Natural killer cell treated with Interleukin-12 subunit alpha and Interleukin-12 subunit beta and Interleukin-15 and Interleukin-18, amount 100 ng/mL, for 72 hours (primary cell): ENCODE results near the gene VGF. TPM values are rescaled to one million over a fixed set of nuclear protein-coding genes. Genes with fewer than 3 reads are reported as not detected.
"Not testable (repeated sequence)": the region's sequence is repeated elsewhere in the genome, so short reads cannot be mapped to it uniquely, and the experiment has no call there.

Experiments used
- ATAC-seq, 2 donors: fragments of 150-1000 bp; cut with Tn5 transposase in 1 of 2; sonication (Bioruptor Pico), chemical (Tn5 transposase) in 1 of 2; 2 replicates each; pipeline ENCODE4 v1.10.0; 2021
- DNase-seq: peaks from one replicate; pipeline ENCODE4 v3.0.0; 2022; ENCODE audit warnings: low spot score
- H3K27ac Mint-ChIP-seq, 2 donors: 1 replicate in 1 of 2; 2 replicates in 1 of 2; pipeline ENCODE4 v1.8.0; 2022; ENCODE audit warnings: mixed read lengths in 2 of 2, mild to moderate bottlenecking in 1 of 2, moderate library complexity in 1 of 2
- H3K27me3 Mint-ChIP-seq, 2 donors: 1 replicate in 1 of 2; 2 replicates in 1 of 2; pipeline ENCODE4 v1.8.0; 2022; ENCODE audit warnings: mixed read lengths in 2 of 2
- H3K36me3 Mint-ChIP-seq: one replicate; pipeline ENCODE4 v1.8.0; 2022; ENCODE audit warnings: mixed read lengths
- H3K4me1 Mint-ChIP-seq, 2 donors: 1 replicate in 1 of 2; 2 replicates in 1 of 2; pipeline ENCODE4 v1.8.0; 2022; ENCODE audit warnings: low read depth in 2 of 2, mixed read lengths in 2 of 2, mild to moderate bottlenecking in 1 of 2
- H3K4me3 Mint-ChIP-seq: one replicate; pipeline ENCODE4 v1.8.0; 2022; ENCODE audit warnings: mixed read lengths
- H3K9me3 Mint-ChIP-seq: 2 replicates; pipeline ENCODE4 v1.8.0; 2022; ENCODE audit warnings: mixed read lengths
- total RNA-seq, 2 donors: library from RNA; stranded (reverse); gene quantifications; one replicate each; pipeline ENCODE4 v1.2.3, GENCODE V29; 2022

VGF gene
- total RNA-seq: under 1 TPM in 1 of 2 donors, not detected in 1; 0.31 TPM

- peaks cover 39 to 48% of the 10 kb centered on the region in 2 donors for H3K27me3 Mint-ChIP-seq
These were observed at the start of gene VGF for GRCh38 chr7:101165075-101165957. TSS of gene VGF (minus strand) at chr7:101165569. CDS start at chr7:101164843, 726 bp downstream.

GRCh38 chr7:101212014-101212413 lies 46.6 kb upstream of the VGF start:
- no peak for ATAC-seq
- Mint-ChIP-seq H3K27ac (no peak overlapping the region), H3K4me1 (peaks cover 12% of the 10 kb centered on the region in 2 donors), H3K9me3 (no peaks in the 10 kb centered on the region), H3K36me3 (no peaks in the 10 kb centered on the region), H3K27me3 (no peaks in the 10 kb centered on the region), H3K4me3 (no peak overlapping the region)
- DNase-seq: no peak

More at GRCh38 chr7:101165075-101165957, at the start of gene VGF:
- no peaks in the 10 kb centered on the region for H3K9me3 Mint-ChIP-seq
- DNase-seq (peak; percentile 95), ATAC-seq (peak; percentile 89 to 95)
- H3K4me3 Mint-ChIP-seq: peak within 1 kb of the TSS; percentile 76
- H3K4me1 Mint-ChIP-seq: peaks cover 32 to 36% of the 10 kb centered on the region in 2 donors
- no peaks in the 10 kb centered on the region for H3K36me3 Mint-ChIP-seq
- peak within 1 kb of the TSS in 1 of 2 donors; percentile 74 for H3K27ac Mint-ChIP-seq

- Mint-ChIP-seq H3K4me3 (no peak overlapping the region), H3K36me3 (no peaks in the 10 kb centered on the region), H3K27ac (no peak overlapping the region), H3K4me1 (peaks cover 8 to 9% of the 10 kb centered on the region in 2 donors), H3K27me3 (no peaks in the 10 kb centered on the region), H3K9me3 (no peaks in the 10 kb centered on the region)
- DNase-seq: no peak
- ATAC-seq: no peak
These were observed 46.1 kb upstream of the VGF start for GRCh38 chr7:101211501-101211900.

- H3K27me3 Mint-ChIP-seq: no peaks in the 10 kb centered on the region
- H3K4me3 Mint-ChIP-seq: no peak overlapping the region
- no peak overlapping the region for H3K27ac Mint-ChIP-seq
- no peaks in the 10 kb centered on the region for H3K4me1 Mint-ChIP-seq
- H3K36me3 Mint-ChIP-seq: no peaks in the 10 kb centered on the region
- DNase-seq (no peak), ATAC-seq (no peak)
- no peaks in the 10 kb centered on the region for H3K9me3 Mint-ChIP-seq
These were observed 44.8 kb upstream of the VGF start for GRCh38 chr7:101210143-101210542.

GRCh38 chr7:101208794-101209193 lies 43.4 kb upstream of the VGF start:
- no peaks in the 10 kb centered on the region for H3K36me3 Mint-ChIP-seq
- H3K9me3 Mint-ChIP-seq: no peaks in the 10 kb centered on the region
- no peak for DNase-seq
- H3K27me3 Mint-ChIP-seq: peaks cover under 1 to 4% of the 10 kb centered on the region in 2 donors
- peaks cover 0 to 3% of the 10 kb centered on the region in 2 donors for H3K4me1 Mint-ChIP-seq
- H3K27ac Mint-ChIP-seq: no peak overlapping the region
- H3K4me3 Mint-ChIP-seq: no peak overlapping the region
- no peak for ATAC-seq

- H3K27me3 Mint-ChIP-seq: peaks cover 7 to 15% of the 10 kb centered on the region in 2 donors
- H3K27ac Mint-ChIP-seq: no peak overlapping the region
- no peaks in the 10 kb centered on the region for H3K36me3 Mint-ChIP-seq
- peaks cover 0 to 4% of the 10 kb centered on the region in 2 donors for H3K4me1 Mint-ChIP-seq
- no peak for DNase-seq
- no peak overlapping the region for H3K4me3 Mint-ChIP-seq
- H3K9me3 Mint-ChIP-seq: no peaks in the 10 kb centered on the region
- ATAC-seq: no peak
These were observed 42.1 kb upstream of the VGF start for GRCh38 chr7:101207459-101207858.

GRCh38 chr7:101206665-101207042 lies 41.3 kb upstream of the VGF start:
- no peak overlapping the region for H3K27ac Mint-ChIP-seq
- DNase-seq (no peak), ATAC-seq (no peak)
- no peaks in the 10 kb centered on the region for H3K9me3 Mint-ChIP-seq
- no peak overlapping the region for H3K4me3 Mint-ChIP-seq
- H3K4me1 Mint-ChIP-seq: peaks cover 0 to 4% of the 10 kb centered on the region in 2 donors
- peaks cover 7 to 15% of the 10 kb centered on the region in 2 donors for H3K27me3 Mint-ChIP-seq
- H3K36me3 Mint-ChIP-seq: no peaks in the 10 kb centered on the region

- peaks cover 0 to 4% of the 10 kb centered on the region in 2 donors for H3K4me1 Mint-ChIP-seq
- H3K9me3 Mint-ChIP-seq: no peaks in the 10 kb centered on the region
- no peaks in the 10 kb centered on the region for H3K36me3 Mint-ChIP-seq
- H3K4me3 Mint-ChIP-seq: no peak overlapping the region
- H3K27ac Mint-ChIP-seq: no peak overlapping the region
- no peak for DNase-seq
- no peak for ATAC-seq
- peaks cover 7 to 15% of the 10 kb centered on the region in 2 donors for H3K27me3 Mint-ChIP-seq
These were observed 40.7 kb upstream of the VGF start for GRCh38 chr7:101205901-101206664.

- not testable (repeated sequence) for H3K4me1 Mint-ChIP-seq, H3K36me3 Mint-ChIP-seq, DNase-seq, H3K4me3 Mint-ChIP-seq, H3K9me3 Mint-ChIP-seq, H3K27ac Mint-ChIP-seq, ATAC-seq
- H3K27me3 Mint-ChIP-seq: peaks cover 14 to 15% of the 10 kb centered on the region in 2 donors
These were observed 38.7 kb upstream of the VGF start for GRCh38 chr7:101203740-101204738.

GRCh38 chr7:101202603-101202918 lies 37.2 kb upstream of the VGF start:
- H3K9me3 Mint-ChIP-seq: no peaks in the 10 kb centered on the region
- H3K4me1 Mint-ChIP-seq: peaks cover 0 to 4% of the 10 kb centered on the region in 2 donors
- DNase-seq (no peak), ATAC-seq (no peak)
- no peak overlapping the region for H3K4me3 Mint-ChIP-seq
- no peaks in the 10 kb centered on the region for H3K36me3 Mint-ChIP-seq
- no peak overlapping the region for H3K27ac Mint-ChIP-seq
- H3K27me3 Mint-ChIP-seq: peaks cover 14 to 15% of the 10 kb centered on the region in 2 donors

- no peaks in the 10 kb centered on the region for H3K36me3 Mint-ChIP-seq
- ATAC-seq (no peak), DNase-seq (no peak)
- H3K9me3 Mint-ChIP-seq: no peaks in the 10 kb centered on the region
- peaks cover 0 to 4% of the 10 kb centered on the region in 2 donors for H3K4me1 Mint-ChIP-seq
- H3K27ac Mint-ChIP-seq: no peak overlapping the region
- no peak overlapping the region for H3K4me3 Mint-ChIP-seq
- H3K27me3 Mint-ChIP-seq: peaks cover 14 to 15% of the 10 kb centered on the region in 2 donors
These were observed 36.6 kb upstream of the VGF start for GRCh38 chr7:101201695-101202602.

GRCh38 chr7:101200862-101201599 lies 35.7 kb upstream of the VGF start, which contains the start of gene MOGAT3:
TSS of gene MOGAT3 (minus strand) at chr7:101201036. CDS start at chr7:101200854, 182 bp downstream.
- no peak for ATAC-seq
- Mint-ChIP-seq H3K9me3 (no peaks in the 10 kb centered on the region), H3K4me1 (peaks cover 0 to 4% of the 10 kb centered on the region in 2 donors), H3K4me3 (no peak within 1 kb of the TSS), H3K27ac (no peak within 1 kb of the TSS), H3K27me3 (peaks cover 14 to 15% of the 10 kb centered on the region in 2 donors), H3K36me3 (no peaks in the 10 kb centered on the region)
- no peak for DNase-seq
